ENCODE measurements around the gene HLA-DPB1. TPM values are rescaled to one million over a fixed set of nuclear protein-coding genes. Genes with fewer than 3 reads are reported as not detected.

HLA-DPB1 gene
- total RNA-seq (2014; rRNA removed; shearing (Covaris generic)) = 12.5 and 14.9 TPM in 2 replicates
- 17.8 and 18.9 TPM in 2 replicates for polyA plus RNA-seq (2016; fragmentation: Nextera tagmentation; extraction: Ambion mirVana)

DNA sequence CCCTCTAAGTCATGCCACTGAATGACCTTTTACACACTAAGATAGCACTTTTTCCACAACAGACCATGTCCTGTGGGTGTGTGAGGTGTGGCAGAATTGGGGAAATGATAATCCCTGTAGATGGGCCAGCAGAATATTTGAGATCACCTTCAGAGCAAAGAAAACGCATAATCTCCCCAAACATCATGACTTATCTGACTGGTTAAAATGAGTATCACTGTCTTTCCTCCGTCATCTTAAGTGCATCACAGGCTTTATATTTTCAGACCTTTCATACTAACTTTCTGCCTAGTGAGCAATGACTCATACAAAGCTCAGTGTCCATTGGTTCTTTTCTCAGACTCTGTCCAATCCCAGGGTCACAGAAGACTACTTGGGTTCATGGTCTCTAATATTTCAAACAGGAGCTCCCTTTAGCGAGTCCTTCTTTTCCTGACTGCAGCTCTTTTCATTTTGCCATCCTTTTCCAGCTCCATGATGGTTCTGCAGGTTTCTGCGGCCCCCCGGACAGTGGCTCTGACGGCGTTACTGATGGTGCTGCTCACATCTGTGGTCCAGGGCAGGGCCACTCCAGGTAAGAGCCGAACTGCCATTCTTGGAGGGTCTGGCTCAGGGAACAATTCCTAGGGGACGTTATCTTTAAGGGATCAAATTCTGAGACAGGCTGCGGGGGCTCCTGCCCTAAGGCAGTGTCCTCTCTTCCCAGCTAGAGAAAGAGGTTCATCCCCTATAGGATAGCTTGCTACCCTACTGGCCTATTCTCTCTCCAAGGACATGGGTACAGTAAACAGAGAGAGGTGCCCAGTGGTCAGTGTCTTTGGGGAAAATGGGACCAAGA is at the start of gene HLA-DPB1:
TSS of gene HLA-DPB1 (plus strand) at position 423 of the 838 bp plus-strand sequence. CDS start at position 475, 52 bp downstream.
- TF ChIP-seq EZH2 (IDR thresholded peaks at IDR 0.05; ENCODE audit: insufficient read depth, poor library complexity, severe bottlenecking) = no peak
- TF ChIP-seq EZH2phosphoT487 (IDR thresholded peaks at IDR 0.05; ENCODE audit: insufficient read depth, low read depth) = no peak
- no peak within 1 kb of the TSS for H3K4me2 ChIP-seq (ENCODE audit: unreplicated experiment)
- no peaks in the 10 kb centered on the region for H3K9me3 ChIP-seq (ENCODE audit: low read depth)
- H3K79me2 ChIP-seq (ENCODE audit: insufficient read depth) = no peaks in the 10 kb centered on the region
- H3K4me1 ChIP-seq (ENCODE audit: insufficient read depth) = no peaks in the 10 kb centered on the region
- H3K9ac ChIP-seq = no peak within 1 kb of the TSS
- no peaks in the 10 kb centered on the region for H3K36me3 ChIP-seq (ENCODE audit: low read depth)
- no peak within 1 kb of the TSS for H3K4me3 ChIP-seq
- in situ Hi-C loops (cut with MboI) = no loop called here
- H3K27ac ChIP-seq = no peak within 1 kb of the TSS
- H2AFZ ChIP-seq = no peak within 1 kb of the TSS
- peak; percentile 79 for DNase-seq
- H3K27me3 ChIP-seq (replicated peaks; ENCODE audit: insufficient read depth) = no peaks in the 10 kb centered on the region
- whole genome bisulfite sequencing, 2 experiments (ENCODE audit: low coverage in 1 of 2, low lambda C conversion rate in 2 of 2, missing lambda C conversion rate in 2 of 2) = 61 to 65% methylated on average over 10 of the region's 10 CpGs
- no peaks in the 10 kb centered on the region for H3F3A ChIP-seq (ENCODE audit: insufficient read depth)
- H3K9me2 ChIP-seq (ENCODE audit: insufficient read depth) = no peaks in the 10 kb centered on the region
- H4K20me1 ChIP-seq (ENCODE audit: insufficient read depth) = no peaks in the 10 kb centered on the region

DNA sequence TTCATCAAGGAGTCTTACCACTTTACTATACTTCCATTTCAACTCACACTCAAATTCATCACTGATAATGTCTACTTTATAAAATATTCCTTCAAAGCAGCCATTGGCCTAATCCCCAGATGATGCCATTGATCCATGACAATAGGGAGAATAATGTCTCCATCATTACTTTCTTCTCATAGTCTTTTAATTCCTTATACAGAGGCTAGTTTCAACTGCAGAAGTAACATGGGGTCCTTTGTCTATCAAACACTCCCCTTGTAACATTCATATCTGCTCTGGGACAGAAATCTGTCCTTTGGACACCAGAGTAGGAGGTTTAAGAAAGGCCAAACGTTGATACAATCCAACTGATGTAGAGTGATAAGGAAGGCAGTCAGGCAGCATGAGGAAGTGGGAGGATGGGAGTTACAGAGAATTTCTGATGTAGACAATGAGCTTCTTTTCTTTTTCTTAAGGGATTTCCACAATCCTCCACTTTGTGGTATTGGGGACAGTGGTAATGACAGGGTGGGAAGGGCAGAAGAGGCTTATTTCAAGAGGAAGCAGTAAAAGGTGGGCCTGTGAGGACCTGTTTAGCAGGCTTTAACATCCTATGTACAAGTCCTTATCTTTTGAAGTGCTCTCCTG is 47.5 kb upstream of the HLA-DPB1 start:
- no peak overlapping the region for H3K9ac ChIP-seq
- no peaks in the 10 kb centered on the region for H3K36me3 ChIP-seq (ENCODE audit: low read depth)
- no peaks in the 10 kb centered on the region for H4K20me1 ChIP-seq (ENCODE audit: insufficient read depth)
- TF ChIP-seq EZH2 (IDR thresholded peaks at IDR 0.05; ENCODE audit: insufficient read depth, poor library complexity, severe bottlenecking) = no peak
- TF ChIP-seq EZH2phosphoT487 (IDR thresholded peaks at IDR 0.05; ENCODE audit: insufficient read depth, low read depth) = no peak
- H3K27me3 ChIP-seq (replicated peaks; ENCODE audit: insufficient read depth) = peaks cover 44% of the 10 kb centered on the region
- no peaks in the 10 kb centered on the region for H3F3A ChIP-seq (ENCODE audit: insufficient read depth)
- H3K4me2 ChIP-seq (ENCODE audit: unreplicated experiment) = no peak overlapping the region
- no peaks in the 10 kb centered on the region for H3K4me1 ChIP-seq (ENCODE audit: insufficient read depth)
- 7 to 10% methylated on average over 1 of the region's 1 CpG for WGBS, 2 experiments (ENCODE audit: low coverage in 1 of 2, low lambda C conversion rate in 2 of 2, missing lambda C conversion rate in 2 of 2)
- no peaks in the 10 kb centered on the region for H3K79me2 ChIP-seq (ENCODE audit: insufficient read depth)
- in situ Hi-C loops (cut with MboI) = no loop called here
- no peaks in the 10 kb centered on the region for H3K9me2 ChIP-seq (ENCODE audit: insufficient read depth)
- H3K9me3 ChIP-seq (ENCODE audit: low read depth) = no peaks in the 10 kb centered on the region
- H2AFZ ChIP-seq = no peak overlapping the region
- no peak overlapping the region for H3K4me3 ChIP-seq
- no peak overlapping the region for H3K27ac ChIP-seq
- no peak for DNase-seq

DNA sequence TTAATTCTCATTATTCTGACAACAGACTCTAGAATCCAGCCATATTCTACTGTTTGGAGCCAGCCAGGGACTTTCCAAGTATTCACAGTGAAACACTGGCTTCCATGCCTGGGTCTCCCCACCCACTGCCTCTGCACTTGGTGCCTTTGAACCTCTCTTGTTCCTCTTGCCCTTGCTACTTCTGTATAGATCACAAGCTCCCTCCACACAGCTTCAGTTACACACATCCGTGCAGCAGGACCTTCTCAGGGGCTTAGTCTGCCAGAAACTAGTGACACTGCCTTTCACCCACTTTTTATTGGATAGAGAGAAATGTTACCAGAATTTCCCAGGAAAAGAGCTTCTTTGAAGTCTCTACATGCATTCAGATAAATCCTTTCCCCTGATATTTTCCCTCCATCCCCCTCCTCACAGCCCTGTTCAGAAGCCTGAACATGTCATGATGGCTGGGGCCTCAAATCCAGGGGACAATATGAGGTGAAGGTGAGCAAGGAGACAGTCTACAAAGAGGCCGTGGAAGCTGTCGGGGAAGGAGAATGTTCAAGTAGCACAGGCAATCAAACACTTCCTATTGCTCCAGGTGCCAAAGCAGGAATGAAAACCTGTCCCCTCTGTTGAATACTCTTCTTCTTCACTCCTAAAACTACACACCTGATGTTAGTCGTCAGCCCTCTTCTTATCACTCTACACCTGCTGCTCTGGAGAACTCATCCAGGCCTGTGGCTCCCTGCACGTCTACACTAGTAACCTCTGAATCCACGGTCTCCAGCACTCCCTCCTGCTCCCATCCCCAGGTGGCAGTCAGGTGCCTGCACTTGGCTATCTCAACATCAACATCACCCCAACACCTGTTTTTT is 46.2 kb upstream of the HLA-DPB1 start:
- in situ Hi-C loops (cut with MboI) = no loop called here
- H3K9ac ChIP-seq = no peak overlapping the region
- no peaks in the 10 kb centered on the region for H3K79me2 ChIP-seq (ENCODE audit: insufficient read depth)
- H3K9me3 ChIP-seq (ENCODE audit: low read depth) = no peaks in the 10 kb centered on the region
- H3K36me3 ChIP-seq (ENCODE audit: low read depth) = no peaks in the 10 kb centered on the region
- no peaks in the 10 kb centered on the region for H3F3A ChIP-seq (ENCODE audit: insufficient read depth)
- H3K9me2 ChIP-seq (ENCODE audit: insufficient read depth) = no peaks in the 10 kb centered on the region
- H3K27me3 ChIP-seq (replicated peaks; ENCODE audit: insufficient read depth) = peaks cover 56% of the 10 kb centered on the region
- peak; percentile 12 for DNase-seq
- TF ChIP-seq EZH2 (IDR thresholded peaks at IDR 0.05; ENCODE audit: insufficient read depth, poor library complexity, severe bottlenecking) (no peak), EZH2phosphoT487 (IDR thresholded peaks at IDR 0.05; ENCODE audit: insufficient read depth, low read depth) (no peak)
- no peak overlapping the region for H3K27ac ChIP-seq
- no peak overlapping the region for H3K4me3 ChIP-seq
- no peaks in the 10 kb centered on the region for H3K4me1 ChIP-seq (ENCODE audit: insufficient read depth)
- no peaks in the 10 kb centered on the region for H4K20me1 ChIP-seq (ENCODE audit: insufficient read depth)
- WGBS, 2 experiments (ENCODE audit: low coverage in 1 of 2, low lambda C conversion rate in 2 of 2, missing lambda C conversion rate in 2 of 2) = 52 to 59% methylated on average over 6 of the region's 6 CpGs
- H2AFZ ChIP-seq = no peak overlapping the region
- H3K4me2 ChIP-seq (ENCODE audit: unreplicated experiment) = no peak overlapping the region

DNA sequence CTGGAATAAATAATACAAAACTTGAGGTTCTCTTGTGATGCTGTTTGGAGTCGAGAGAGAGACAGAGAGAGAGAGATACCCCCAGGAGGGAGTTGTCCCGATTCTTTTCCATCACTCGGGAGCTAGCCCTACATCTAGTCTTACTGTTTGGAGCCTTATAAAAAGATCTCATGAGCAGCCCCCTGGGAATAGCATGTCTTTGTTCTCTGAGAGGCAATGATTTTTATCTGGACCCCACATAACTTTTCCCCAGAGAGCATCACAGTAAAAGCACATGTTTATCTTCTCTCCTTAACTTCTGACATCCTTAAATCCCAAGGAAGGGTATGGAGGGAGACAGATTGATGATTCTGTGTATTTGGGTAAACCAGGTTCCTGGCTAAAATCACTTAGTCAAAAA is 45.5 kb upstream of the HLA-DPB1 start:
- Histone ChIP-seq H3K4me3 (no peak overlapping the region), H3K36me3 (ENCODE audit: low read depth) (no peaks in the 10 kb centered on the region), H3K27me3 (replicated peaks; ENCODE audit: insufficient read depth) (peaks cover 55% of the 10 kb centered on the region), H3K9me3 (ENCODE audit: low read depth) (no peaks in the 10 kb centered on the region), H3K79me2 (ENCODE audit: insufficient read depth) (no peaks in the 10 kb centered on the region), H2AFZ (no peak overlapping the region), H3K9me2 (ENCODE audit: insufficient read depth) (no peaks in the 10 kb centered on the region), H3K27ac (no peak overlapping the region), H3F3A (ENCODE audit: insufficient read depth) (no peaks in the 10 kb centered on the region), H3K9ac (no peak overlapping the region), H3K4me2 (ENCODE audit: unreplicated experiment) (no peak overlapping the region), H3K4me1 (ENCODE audit: insufficient read depth) (no peaks in the 10 kb centered on the region), H4K20me1 (ENCODE audit: insufficient read depth) (no peaks in the 10 kb centered on the region)
- 47 to 54% methylated on average over 3 of the region's 3 CpGs for WGBS, 2 experiments (ENCODE audit: low coverage in 1 of 2, low lambda C conversion rate in 2 of 2, missing lambda C conversion rate in 2 of 2)
- DNase-seq = no peak
- TF ChIP-seq EZH2 (IDR thresholded peaks at IDR 0.05; ENCODE audit: insufficient read depth, poor library complexity, severe bottlenecking) = no peak
- TF ChIP-seq EZH2phosphoT487 (IDR thresholded peaks at IDR 0.05; ENCODE audit: insufficient read depth, low read depth) = no peak
- in situ Hi-C loops (cut with MboI) = no loop called here

All from GM23248 (cell line).